Keratinocyte (primary cell): ENCODE data around the gene FEN1. TPM values are rescaled to one million over a fixed set of nuclear protein-coding genes. Genes with fewer than 3 reads are reported as not detected.
A peak's percentile ranks its signal among the peaks of the same experiment; 100 is the strongest.

Experiments used
- DNase-seq: peaks from one replicate; pipeline ENCODE4 v3.0.0-alpha.2; 2011; ENCODE audit warnings: low read depth, missing footprints, low spot score
- FAIRE-seq: peaks from 2 replicates; lab custom pipeline; 2011; peaks lifted over from hg19 to GRCh38; lab: Jason Lieb, UNC
- H2AFZ ChIP-seq: 2 replicates; pipeline ENCODE4 v1.6.0; 2012; ENCODE audit warnings: low read length, control low read depth, inconsistent platforms; ENCODE audit not compliant: control insufficient read depth
- H3K27ac ChIP-seq: 2 replicates; pipeline ENCODE4 v1.5.1; 2011; ENCODE audit warnings: low read length; ENCODE audit not compliant: control insufficient read depth, insufficient read depth
- H3K27me3 ChIP-seq: 3 replicates; pipeline ENCODE4 v1.6.0; 2011; ENCODE audit warnings: low read length; ENCODE audit not compliant: control insufficient read depth, insufficient read depth; ENCODE audit errors: extremely low read depth
- H3K36me3 ChIP-seq, 2 experiments: 2 replicates in 1 of 2; 3 replicates in 1 of 2; pipeline ENCODE4 v1.5.1; 2011; ENCODE audit warnings: low read length in 2 of 2, mild to moderate bottlenecking in 1 of 2; ENCODE audit not compliant: control insufficient read depth in 2 of 2, insufficient read depth in 2 of 2; ENCODE audit errors: extremely low read depth in 1 of 2
- H3K4me1 ChIP-seq: 3 replicates; pipeline ENCODE4 v1.5.1; 2011; ENCODE audit warnings: low read length; ENCODE audit not compliant: control insufficient read depth, insufficient read depth; ENCODE audit errors: extremely low read depth
- H3K4me2 ChIP-seq: 3 replicates; pipeline ENCODE4 v1.6.0; 2011; ENCODE audit warnings: low read depth, low read length; ENCODE audit not compliant: control insufficient read depth, insufficient read depth; ENCODE audit errors: extremely low read depth
- H3K4me3 ChIP-seq, 3 experiments: fragments of 200-600 bp in 1 of 3; sonication (generic) in 1 of 3; 2 replicates in 2 of 3; 3 replicates in 1 of 3; pipeline ENCODE4 v1.5.1; 2011 to 2016; ENCODE audit warnings: low read length in 3 of 3, mild to moderate bottlenecking in 3 of 3, control low read depth in 2 of 3, inconsistent platforms in 1 of 3, low read depth in 1 of 3, mixed read lengths in 1 of 3, mixed run types in 1 of 3, moderate library complexity in 1 of 3; ENCODE audit not compliant: control insufficient read depth in 2 of 3, insufficient read depth in 2 of 3; ENCODE audit errors: extremely low read depth in 1 of 3
- H3K79me2 ChIP-seq: 2 replicates; pipeline ENCODE4 v1.6.0; 2012; ENCODE audit warnings: low read length; ENCODE audit not compliant: control insufficient read depth, insufficient read depth
- H3K9ac ChIP-seq: 3 replicates; pipeline ENCODE4 v1.6.0; 2011; ENCODE audit warnings: low read length; ENCODE audit not compliant: control insufficient read depth, insufficient read depth; ENCODE audit errors: extremely low read depth
- H3K9me1 ChIP-seq: 3 replicates; pipeline ENCODE4 v1.6.0; 2011; ENCODE audit warnings: low read length; ENCODE audit not compliant: control insufficient read depth, insufficient read depth; ENCODE audit errors: extremely low read depth
- H3K9me3 ChIP-seq: 2 replicates; pipeline ENCODE4 v1.5.1; 2012; ENCODE audit warnings: low read depth, low read length; ENCODE audit not compliant: control insufficient read depth
- H4K20me1 ChIP-seq: 3 replicates; pipeline ENCODE4 v1.6.0; 2011; ENCODE audit warnings: low read length; ENCODE audit not compliant: control insufficient read depth, insufficient read depth; ENCODE audit errors: extremely low read depth
- CTCF ChIP-seq, 3 experiments: IDR thresholded peaks in 1 of 3; conservative IDR thresholded peaks in 1 of 3; optimal IDR thresholded peaks in 1 of 3; 2 replicates in 2 of 3; 3 replicates in 1 of 3; pipeline versions ENCODE3 to v1.5.1; 2011; ENCODE audit warnings: low read length in 3 of 3, mild to moderate bottlenecking in 3 of 3, moderate library complexity in 2 of 3, control low read depth in 1 of 3, inconsistent platforms in 1 of 3; ENCODE audit not compliant: insufficient read depth in 2 of 3; ENCODE audit errors: extremely low read depth in 1 of 3
- EZH2 ChIP-seq: IDR thresholded peaks from one replicate; pipeline ENCODE4 v1.6.1; 2012; ENCODE audit warnings: inconsistent platforms, mild to moderate bottlenecking, low read length, moderate library complexity
- dilution Hi-C: fragments of 300-500 bp; cut with MboI; formaldehyde crosslinking; loops from one replicate; pipeline ENCODE4 v1.7.0; 2020; ENCODE audit warnings: low sequenced_read_pairs; ENCODE audit not compliant: extremely low pct_ligation_motif_present
- polyA plus RNA-seq, 5 experiments: library from polyadenylated mRNA; depleted of rRNA in 3 of 5; stranded (reverse) in 3 of 5; stranded (forward) in 1 of 5; unstranded in 1 of 5; fragments of >200 nt; gene quantifications; 1 replicate in 1 of 5; 2 replicates in 3 of 5; 3 replicates in 1 of 5; pipeline versions ENCODE4 v1.2.1 to v1.2.3, GENCODE V29; 2011 to 2012; ENCODE audit warnings: missing spikeins in 2 of 5, low read depth in 1 of 5, low replicate concordance in 1 of 5

FEN1 gene
- polyA plus RNA-seq, 1 donor (not counting 4 experiments of a cell fraction or from before 2014, with no cell fraction given) = 26.7 TPM

DNA sequence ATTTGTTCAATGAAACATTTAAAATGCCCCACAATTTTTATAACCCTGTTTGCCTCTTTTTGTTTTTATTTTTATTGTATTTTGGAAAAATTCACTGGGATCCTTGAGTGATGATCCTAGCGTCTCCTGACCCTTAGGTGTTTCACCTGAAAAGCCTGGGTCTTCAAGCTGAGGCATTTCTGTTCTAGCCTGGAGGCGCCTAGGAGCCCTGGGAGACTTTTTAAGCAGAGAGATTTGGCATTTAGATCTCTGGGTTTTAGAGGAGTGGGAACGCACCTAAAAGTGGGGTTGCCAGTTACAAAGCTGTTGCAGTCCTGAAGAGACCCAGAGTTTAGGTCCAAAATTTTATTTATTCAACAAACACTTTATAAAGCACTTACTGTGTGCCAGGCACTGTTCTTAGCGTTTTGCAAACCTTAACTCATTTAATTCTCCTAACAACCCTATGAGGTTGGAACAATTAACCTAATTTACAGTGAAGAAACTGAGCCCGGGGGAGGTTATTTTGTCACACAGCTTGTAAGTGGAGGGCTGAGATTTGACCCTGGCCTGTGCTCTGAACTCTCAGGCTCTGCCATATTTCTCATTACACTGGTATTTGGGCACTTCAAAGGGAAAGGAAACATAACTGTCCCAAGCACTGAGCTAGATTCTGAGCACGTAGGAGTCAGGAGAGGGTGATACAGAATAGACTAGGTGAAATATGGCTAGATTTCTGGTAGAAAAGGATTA, 24.9 kb downstream of the FEN1 start:
- Histone ChIP-seq H3K4me2 (peak overlapping the region; percentile 95), H4K20me1 (no peaks in the 10 kb centered on the region), H3K9me3 (no peaks in the 10 kb centered on the region), H3K9me1 (no peaks in the 10 kb centered on the region), H3K27ac (no peak overlapping the region), H2AFZ (no peak overlapping the region), H3K27me3 (no peaks in the 10 kb centered on the region), H3K4me3 (peak overlapping the region; percentile 42 to 76 (median 70)), H3K36me3 (no peaks in the 10 kb centered on the region), H3K4me1 (peaks cover 40% of the 10 kb centered on the region), H3K9ac (peak overlapping the region; percentile 86), H3K79me2 (no peaks in the 10 kb centered on the region)
- dilution Hi-C loops = no loop called here
- FAIRE-seq (no peak), DNase-seq (no peak)
- TF ChIP-seq CTCF (optimal IDR thresholded peaks at IDR 0.05 in 1 of 3, IDR thresholded peaks at IDR 0.05 in 1 of 3, conservative IDR thresholded peaks at IDR 0.05 in 1 of 3; ENCODE audit: extremely low read depth in 1 of 3, insufficient read depth in 2 of 3, low read length in 3 of 3) = no peak
- no peak for TF ChIP-seq EZH2

DNA sequence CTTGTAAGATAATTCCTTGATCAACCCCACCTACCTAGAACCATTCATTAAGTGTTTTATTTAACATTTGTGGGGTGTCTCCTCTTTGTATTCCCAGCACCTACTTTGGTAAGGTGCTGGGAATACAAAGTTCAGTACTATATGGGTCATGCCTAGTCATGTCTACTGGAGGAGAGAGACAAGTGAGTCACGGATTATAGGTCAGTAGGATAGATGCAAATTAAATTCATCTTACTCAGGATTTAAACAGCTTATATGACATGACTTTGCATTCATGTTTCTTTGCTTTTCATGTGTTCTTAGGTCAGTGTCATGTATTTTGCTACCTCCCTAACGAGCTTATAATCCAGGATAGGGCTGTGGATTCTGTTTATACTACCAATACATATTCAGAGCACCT, 27.5 kb downstream of the FEN1 start:
- Histone ChIP-seq H3K36me3 (no peaks in the 10 kb centered on the region), H3K9me1 (no peaks in the 10 kb centered on the region), H3K4me2 (peak overlapping the region; percentile 42), H3K27me3 (no peaks in the 10 kb centered on the region), H3K4me3 (peak overlapping the region in 2 of 3 experiments; percentile 22 to 45), H3K79me2 (no peaks in the 10 kb centered on the region), H3K4me1 (peaks cover 32% of the 10 kb centered on the region), H3K27ac (peak overlapping the region; percentile 86), H3K9me3 (no peaks in the 10 kb centered on the region), H4K20me1 (no peaks in the 10 kb centered on the region), H3K9ac (peak overlapping the region; percentile 60), H2AFZ (no peak overlapping the region)
- TF ChIP-seq CTCF (optimal IDR thresholded peaks at IDR 0.05 in 1 of 3, IDR thresholded peaks at IDR 0.05 in 1 of 3, conservative IDR thresholded peaks at IDR 0.05 in 1 of 3; ENCODE audit: extremely low read depth in 1 of 3, insufficient read depth in 2 of 3, low read length in 3 of 3) = no peak
- no peak for TF ChIP-seq EZH2
- no peak for DNase-seq
- FAIRE-seq = peak; percentile 69
- dilution Hi-C loops = no loop called here
